Measurements from ENCODE around the gene PPP1R36. TPM values are rescaled to one million over a fixed set of nuclear protein-coding genes. Genes with fewer than 3 reads are reported as not detected.
A peak's percentile ranks its signal among the peaks of the same experiment; 100 is the strongest.

The PPP1R36 gene
- total and polyA plus RNA-seq, 2 donors (not counting 1 experiment from before 2014, with no cell fraction given): 0.87 to 1.3 TPM

DNA sequence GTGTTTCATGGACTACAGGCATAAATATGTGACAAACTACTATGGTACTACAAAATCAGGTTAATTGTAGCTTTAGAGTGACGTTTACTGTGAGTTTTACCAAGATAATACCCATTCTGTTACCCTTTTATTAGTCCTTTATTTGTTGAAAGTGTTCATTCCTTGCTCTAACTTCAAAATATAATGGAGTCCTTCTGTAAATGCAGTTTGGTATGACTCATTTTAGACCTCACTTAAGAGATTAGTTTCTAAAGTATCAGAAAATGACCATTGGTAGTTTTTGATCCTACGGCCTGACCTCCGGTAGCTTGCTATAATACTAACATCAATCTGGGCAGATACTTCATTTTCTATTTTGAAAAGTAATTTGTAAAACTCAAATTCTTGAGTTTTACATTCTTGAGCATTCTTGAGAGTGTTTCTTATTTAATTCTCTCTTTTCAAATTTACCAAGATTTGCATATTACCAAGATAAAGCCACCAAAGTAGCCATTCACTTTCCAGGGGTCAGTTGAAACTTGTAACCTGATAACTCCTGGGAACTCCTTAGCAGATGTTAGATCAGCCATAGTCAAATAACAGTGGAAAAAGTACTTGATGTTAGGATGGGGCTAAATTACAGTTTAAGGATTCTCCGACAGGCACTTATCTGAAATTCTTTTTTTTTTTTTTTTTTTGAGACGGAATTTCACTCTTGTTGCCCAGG, 5.0 kb upstream of the PPP1R36 start:
- DNase-seq (ENCODE audit: low read depth in 2 of 2): no peak
- Histone ChIP-seq H2AFZ (ENCODE audit: low read length) (no peak overlapping the region), H3K27me3 (ENCODE audit: control insufficient read depth, insufficient read depth, low read length) (peaks cover 12% of the 10 kb centered on the region), H3K4me2 (ENCODE audit: extremely low read depth, insufficient read depth, low read length) (peak overlapping the region; percentile 35), H3K27ac (ENCODE audit: insufficient read depth, low read length) (no peak overlapping the region), H3K4me1 (ENCODE audit: control insufficient read depth, extremely low read depth, insufficient read depth, low read length) (peaks cover 3% of the 10 kb centered on the region), H3K79me2 (ENCODE audit: control insufficient read depth, insufficient read depth, low read length) (no peaks in the 10 kb centered on the region), H3K9me3 (ENCODE audit: control insufficient read depth, insufficient read depth, low read depth, low read length) (peaks cover 6% of the 10 kb centered on the region), H3K9ac (ENCODE audit: insufficient read depth, low read length) (peak overlapping the region; percentile 4), H4K20me1 (ENCODE audit: control insufficient read depth, extremely low read depth, insufficient read depth, low read length) (no peaks in the 10 kb centered on the region), H3K36me3 (ENCODE audit: control insufficient read depth, insufficient read depth, low read length) (no peaks in the 10 kb centered on the region), H3K4me3 (replicated peaks in 1 of 4; ENCODE audit: control extremely low read depth in 1 of 4, insufficient read depth in 1 of 4, low read depth in 3 of 4, low read length in 4 of 4) (no peak overlapping the region)
- TF ChIP-seq, protein P1, sequence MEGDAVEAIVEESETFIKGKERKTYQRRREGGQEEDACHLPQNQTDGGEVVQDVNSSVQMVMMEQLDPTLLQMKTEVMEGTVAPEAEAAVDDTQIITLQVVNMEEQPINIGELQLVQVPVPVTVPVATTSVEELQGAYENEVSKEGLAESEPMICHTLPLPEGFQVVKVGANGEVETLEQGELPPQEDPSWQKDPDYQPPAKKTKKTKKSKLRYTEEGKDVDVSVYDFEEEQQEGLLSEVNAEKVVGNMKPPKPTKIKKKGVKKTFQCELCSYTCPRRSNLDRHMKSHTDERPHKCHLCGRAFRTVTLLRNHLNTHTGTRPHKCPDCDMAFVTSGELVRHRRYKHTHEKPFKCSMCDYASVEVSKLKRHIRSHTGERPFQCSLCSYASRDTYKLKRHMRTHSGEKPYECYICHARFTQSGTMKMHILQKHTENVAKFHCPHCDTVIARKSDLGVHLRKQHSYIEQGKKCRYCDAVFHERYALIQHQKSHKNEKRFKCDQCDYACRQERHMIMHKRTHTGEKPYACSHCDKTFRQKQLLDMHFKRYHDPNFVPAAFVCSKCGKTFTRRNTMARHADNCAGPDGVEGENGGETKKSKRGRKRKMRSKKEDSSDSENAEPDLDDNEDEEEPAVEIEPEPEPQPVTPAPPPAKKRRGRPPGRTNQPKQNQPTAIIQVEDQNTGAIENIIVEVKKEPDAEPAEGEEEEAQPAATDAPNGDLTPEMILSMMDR (conservative IDR thresholded peaks at IDR 0.05 in 1 of 2, IDR thresholded peaks at IDR 0.05 in 1 of 2; ENCODE audit: low read depth in 1 of 2, low read length in 2 of 2): no peak
- no peak for TF ChIP-seq EZH2 (IDR thresholded peaks at IDR 0.05; ENCODE audit: low read length, missing control alignments)

DNA sequence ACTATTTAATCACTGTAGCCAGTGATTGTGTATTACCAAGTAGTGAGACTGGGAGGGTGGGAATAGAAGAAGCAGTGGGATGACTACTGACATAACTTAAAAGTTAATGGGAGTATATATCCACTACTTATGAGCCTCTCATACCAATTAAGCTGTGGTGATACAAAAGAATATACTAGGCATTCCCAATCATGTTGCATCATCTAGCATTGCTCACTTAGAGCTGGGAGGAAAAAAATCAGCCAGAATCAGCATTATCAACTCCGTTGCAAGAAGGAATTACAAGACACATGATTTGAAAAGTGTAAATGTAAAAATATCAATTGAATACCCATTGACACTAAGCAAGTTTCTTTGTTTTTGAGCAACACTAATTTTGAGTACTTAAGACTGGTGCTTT, 745 bp upstream of the PPP1R36 start:
- Histone ChIP-seq H3K9me3 (ENCODE audit: control insufficient read depth, insufficient read depth, low read depth, low read length) (no peaks in the 10 kb centered on the region), H3K4me2 (ENCODE audit: extremely low read depth, insufficient read depth, low read length) (no peak overlapping the region), H2AFZ (ENCODE audit: low read length) (no peak overlapping the region), H4K20me1 (ENCODE audit: control insufficient read depth, extremely low read depth, insufficient read depth, low read length) (no peaks in the 10 kb centered on the region), H3K4me3 (replicated peaks in 1 of 4; ENCODE audit: control extremely low read depth in 1 of 4, insufficient read depth in 1 of 4, low read depth in 3 of 4, low read length in 4 of 4) (no peak overlapping the region), H3K9ac (ENCODE audit: insufficient read depth, low read length) (no peak overlapping the region), H3K27me3 (ENCODE audit: control insufficient read depth, insufficient read depth, low read length) (peaks cover 8% of the 10 kb centered on the region), H3K27ac (ENCODE audit: insufficient read depth, low read length) (no peak overlapping the region), H3K4me1 (ENCODE audit: control insufficient read depth, extremely low read depth, insufficient read depth, low read length) (peaks cover 3% of the 10 kb centered on the region), H3K79me2 (ENCODE audit: control insufficient read depth, insufficient read depth, low read length) (no peaks in the 10 kb centered on the region), H3K36me3 (ENCODE audit: control insufficient read depth, insufficient read depth, low read length) (no peaks in the 10 kb centered on the region)
- no peak for DNase-seq (ENCODE audit: low read depth in 2 of 2)
- TF ChIP-seq, protein P1 (conservative IDR thresholded peaks at IDR 0.05 in 1 of 2, IDR thresholded peaks at IDR 0.05 in 1 of 2; ENCODE audit: low read depth in 1 of 2, low read length in 2 of 2): no peak
- TF ChIP-seq EZH2 (IDR thresholded peaks at IDR 0.05; ENCODE audit: low read length, missing control alignments): no peak

DNA sequence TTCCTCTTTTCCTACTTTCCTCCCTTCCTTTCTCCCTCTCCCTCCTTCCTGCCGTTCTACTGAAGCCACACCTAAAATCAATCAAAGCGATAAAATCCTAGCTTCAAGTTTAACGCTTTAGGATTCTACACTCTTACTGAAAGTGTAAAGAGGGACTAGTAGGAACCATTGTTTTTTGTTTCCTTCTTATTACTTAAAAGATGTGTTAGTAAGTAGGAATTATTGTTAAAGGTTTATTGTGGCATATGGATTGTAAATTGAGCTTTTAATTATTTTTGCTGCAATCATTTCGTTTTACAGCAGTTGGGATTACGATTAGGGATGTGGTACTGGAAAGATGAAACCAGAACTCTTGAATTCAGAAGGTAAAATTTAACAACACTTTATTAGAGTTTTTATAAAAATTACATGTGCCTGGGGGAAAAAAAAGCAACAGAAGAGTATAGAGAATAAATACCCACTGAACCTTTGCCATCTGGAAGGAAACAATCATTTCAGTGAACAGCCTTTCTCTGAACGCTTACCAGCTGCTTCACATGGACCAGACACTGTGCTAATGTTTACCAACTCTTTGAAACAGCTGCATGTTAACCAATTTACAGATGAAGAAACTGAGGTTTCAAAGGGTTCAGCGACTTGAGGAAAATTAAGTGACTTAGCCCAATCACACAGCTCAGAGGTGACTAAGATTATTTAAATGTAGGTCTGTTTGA, 1.0 kb downstream of the PPP1R36 start:
- no peaks in the 10 kb centered on the region for H3K9me3 ChIP-seq (ENCODE audit: control insufficient read depth, insufficient read depth, low read depth, low read length)
- H3K27me3 ChIP-seq (ENCODE audit: control insufficient read depth, insufficient read depth, low read length): peaks cover 8% of the 10 kb centered on the region
- H3K4me2 ChIP-seq (ENCODE audit: extremely low read depth, insufficient read depth, low read length): no peak overlapping the region
- no peaks in the 10 kb centered on the region for H3K4me1 ChIP-seq (ENCODE audit: control insufficient read depth, extremely low read depth, insufficient read depth, low read length)
- DNase-seq (ENCODE audit: low read depth in 2 of 2): no peak
- TF ChIP-seq, protein P1 (conservative IDR thresholded peaks at IDR 0.05 in 1 of 2, IDR thresholded peaks at IDR 0.05 in 1 of 2; ENCODE audit: low read depth in 1 of 2, low read length in 2 of 2): no peak
- no peak for TF ChIP-seq EZH2 (IDR thresholded peaks at IDR 0.05; ENCODE audit: low read length, missing control alignments)
- H3K9ac ChIP-seq (ENCODE audit: insufficient read depth, low read length): no peak overlapping the region
- H2AFZ ChIP-seq (ENCODE audit: low read length): no peak overlapping the region
- H3K36me3 ChIP-seq (ENCODE audit: control insufficient read depth, insufficient read depth, low read length): no peaks in the 10 kb centered on the region
- H3K4me3 ChIP-seq (replicated peaks in 1 of 4; ENCODE audit: control extremely low read depth in 1 of 4, insufficient read depth in 1 of 4, low read depth in 3 of 4, low read length in 4 of 4): no peak overlapping the region
- no peaks in the 10 kb centered on the region for H4K20me1 ChIP-seq (ENCODE audit: control insufficient read depth, extremely low read depth, insufficient read depth, low read length)
- no peak overlapping the region for H3K27ac ChIP-seq (ENCODE audit: insufficient read depth, low read length)
- no peaks in the 10 kb centered on the region for H3K79me2 ChIP-seq (ENCODE audit: control insufficient read depth, insufficient read depth, low read length)

Measured in fibroblast of lung (primary cell).